GM12878 (cell line): ENCODE results near the gene ETV7. TPM values are rescaled to one million over a fixed set of nuclear protein-coding genes. Genes with fewer than 3 reads are reported as not detected.
A peak's percentile ranks its signal among the peaks of the same experiment; 100 is the strongest.

Experiments
- ATAC-seq: fragments of 200-7000 bp; cut with Tn5 transposase; 3 replicates; pipeline ENCODE4 v1.9.1; 2020; ENCODE audit warnings: mild to moderate bottlenecking, moderate library complexity
- BruUV-seq: library from RNA; stranded (reverse); fragments of 400-500 nt; replicated peaks from 2 replicates; lab custom pipeline; 2021; lab: Mats Ljungman, UMichigan
- CTCF ChIA-PET: fragments of 300-600 bp; sonication (Branson Sonifier 250); formaldehyde crosslinking; extraction: SDS; loops from one replicate; lab custom pipeline; 2021; ENCODE audit warnings: inconsistent platforms; lab: Yijun Ruan, JAX
- POLR2A ChIA-PET: fragments of 350-600 bp; formaldehyde crosslinking; extraction: SDS; loops from one replicate; lab custom pipeline; 2021; ENCODE audit warnings: inconsistent platforms; lab: Charles Lee
- RAD21 ChIA-PET: fragments of 300-600 bp; sonication (Branson Sonifier 250); formaldehyde crosslinking; loops from one replicate; lab custom pipeline; 2023; ENCODE audit warnings: antibody characterized with exemption; ENCODE audit not compliant: unreplicated experiment; lab: Charles Lee
- SMC1A ChIA-PET: fragments of 300-600 bp; sonication (Branson Sonifier 250); formaldehyde crosslinking; loops from one replicate; lab custom pipeline; 2023; ENCODE audit not compliant: unreplicated experiment, uncharacterized antibody; lab: Charles Lee
- DNase-seq: peaks from one replicate; pipeline ENCODE4 v3.0.0-alpha.2; 2011; ENCODE audit warnings: low read depth, low spot score
- FAIRE-seq: peaks from 3 replicates; lab custom pipeline; 2011; peaks lifted over from hg19 to GRCh38; lab: Jason Lieb, UNC
- H2AFZ ChIP-seq: 2 replicates; pipeline ENCODE4 v1.6.0; 2011; ENCODE audit warnings: low read depth, low read length, control low read depth; ENCODE audit not compliant: control insufficient read depth
- H3K27ac ChIP-seq: 2 replicates; pipeline ENCODE4 v1.5.1; 2011; ENCODE audit warnings: control low read depth; ENCODE audit not compliant: control insufficient read depth, insufficient read depth
- H3K27me3 ChIP-seq, 2 experiments: replicated peaks in 1 of 2; 2 replicates each; pipeline versions ENCODE4 v1.6.0 to v1.6.1; 2011; ENCODE audit warnings: low read length in 1 of 2; ENCODE audit not compliant: control insufficient read depth in 2 of 2, insufficient read depth in 2 of 2
- H3K36me3 ChIP-seq, 2 experiments: 2 replicates each; pipeline ENCODE4 v1.5.1; 2011; ENCODE audit warnings: low read length in 1 of 2; ENCODE audit not compliant: control insufficient read depth in 2 of 2, insufficient read depth in 2 of 2
- H3K4me1 ChIP-seq: 2 replicates; pipeline ENCODE4 v1.6.1; 2011; ENCODE audit warnings: mild to moderate bottlenecking, low read length, moderate library complexity, mixed read lengths; ENCODE audit not compliant: control insufficient read depth, insufficient read depth
- H3K4me2 ChIP-seq: 2 replicates; pipeline ENCODE4 v1.6.0; 2011; ENCODE audit warnings: control low read depth; ENCODE audit not compliant: control insufficient read depth, insufficient read depth
- H3K4me3 ChIP-seq: fragments of 200-600 bp; sonication (generic); 2 replicates; pipeline ENCODE4 v1.5.1; 2016
- H3K79me2 ChIP-seq: 2 replicates; pipeline ENCODE4 v1.6.0; 2011; ENCODE audit warnings: low read length; ENCODE audit not compliant: control insufficient read depth, insufficient read depth
- H3K9ac ChIP-seq: 2 replicates; pipeline ENCODE4 v1.8.0; 2011; ENCODE audit warnings: low read length, control low read depth, mixed read lengths; ENCODE audit not compliant: control insufficient read depth, insufficient read depth
- H3K9me3 ChIP-seq: replicated peaks from 3 replicates; pipeline ENCODE4 v1.5.1; 2011; ENCODE audit warnings: mild to moderate bottlenecking, low read length; ENCODE audit not compliant: control insufficient read depth, insufficient read depth
- H4K20me1 ChIP-seq: 2 replicates; pipeline ENCODE4 v1.6.0; 2011; ENCODE audit not compliant: control insufficient read depth, insufficient read depth
- CEBPZ ChIP-seq: fragments of 150-350 bp; IDR thresholded peaks from 2 replicates; pipeline ENCODE4 v1.6.1; 2016; ENCODE audit warnings: low read depth, low read length
- CHD4 ChIP-seq: fragments of 200-600 bp; sonication (generic); IDR thresholded peaks from 2 replicates; pipeline ENCODE4 v1.6.1; 2016; ENCODE audit warnings: mild to moderate bottlenecking
- FOXM1 ChIP-seq: IDR thresholded peaks from 2 replicates; pipeline ENCODE4 v1.6.1; 2012; ENCODE audit warnings: low read depth, mild to moderate bottlenecking, inconsistent platforms, low read length, moderate library complexity
- MEF2B ChIP-seq: fragments of 450-650 bp; IDR thresholded peaks from 2 replicates; pipeline ENCODE4 v1.6.1; 2018; ENCODE audit warnings: mild to moderate bottlenecking, moderate library complexity; ENCODE audit not compliant: partially characterized antibody, poor library complexity, severe bottlenecking
- PAX8 ChIP-seq: fragments of 450-650 bp; IDR thresholded peaks from 2 replicates; pipeline ENCODE4 v1.6.1; 2017; ENCODE audit warnings: mild to moderate bottlenecking, moderate library complexity
- WGBS: methylation state at CpG from one replicate; pipeline ENCODE4 v1.1.6; 2016; ENCODE audit warnings: low lambda C conversion rate; ENCODE audit not compliant: insufficient replicate concordance, insufficient coverage; ENCODE audit errors: missing lambda C conversion rate; 5-methylcytosine and 5-hydroxymethylcytosine counted together
- in situ Hi-C: fragments of 300-500 bp; cut with MboI; formaldehyde crosslinking; loops from 9 replicates; pipeline ENCODE4 v1.14.3; 2018; ENCODE audit warnings: mixed read lengths
- intact Hi-C: fragments of 100-400 bp; cut with micrococcal nuclease; formaldehyde crosslinking; loops from one replicate; pipeline ENCODE4 v1.14.2; 2022; ENCODE audit not compliant: unreplicated experiment
- polyA plus RNA-seq, 11 experiments: library from polyadenylated mRNA; depleted of rRNA in 4 of 11; unstranded in 6 of 11; stranded (reverse) in 5 of 11; fragments of >200 nt; fragmentation: Nextera tagmentation in 4 of 11; fragmentation: Illumina TruSeq in 1 of 11; extraction: Ambion mirVana in 4 of 11; extraction: Trizol in 1 of 11; gene quantifications; 1 replicate in 1 of 11; 2 replicates in 10 of 11; pipeline versions ENCODE4 v1.2.1 to v1.2.3, GENCODE V29; 2011 to 2016; ENCODE audit warnings: inconsistent platforms in 2 of 11, missing spikeins in 2 of 11, low read depth in 1 of 11
- total RNA-seq, 4 experiments: library from RNA; depleted of rRNA in 3 of 4; stranded (reverse); fragments of >200 nt in 3 of 4; fragmentation: Illumina TruSeq in 1 of 4; extraction: Trizol in 1 of 4; gene quantifications; 2 replicates each; pipeline versions ENCODE4 v1.2.1 to v1.2.3, GENCODE V29; 2013 to 2021

Gene ETV7
- total and polyA plus RNA-seq, 10 of the 15 experiments (the other 5 are each of a cell fraction or from before 2014, with no cell fraction given), result 0.04 to 1.8 (median 1.3) TPM

GRCh38 chr6:36361071-36361470 is 26.4 kb downstream of the ETV7 start:
- in situ Hi-C loops, result no loop called here
- Histone ChIP-seq H3K4me3 (no peak overlapping the region), H3K79me2 (no peaks in the 10 kb centered on the region), H2AFZ (no peak overlapping the region; the same call in 1 of the 2 replicates), H3K27me3 (no peaks in the 10 kb centered on the region), H3K9me3 (no peaks in the 10 kb centered on the region), H3K27ac (no peak overlapping the region), H3K4me2 (no peak overlapping the region; the same call in 1 of the 2 replicates), H3K9ac (no peak overlapping the region), H3K4me1 (peaks cover 42% of the 10 kb centered on the region), H3K36me3 (no peaks in the 10 kb centered on the region), H4K20me1 (no peaks in the 10 kb centered on the region)
- RAD21 ChIA-PET, result interaction anchor here (0.6 to 11.7 kb wide), 15 partner anchors 9 to 332 kb away, joined by 3 to 311 read pairs (median 5); partner anchors contain the start of genes BNIP5, MAPK13 and MAPK14
- WGBS, result 20% methylated on average over 11 of the region's 11 CpGs
- CTCF ChIA-PET, result interaction anchor here (0.6 to 17.3 kb wide), 14 partner anchors 9 to 421 kb away, joined by 3 to 483 read pairs (median 6); partner anchors contain the start of genes BNIP5, MAPK13 and MAPK14
- POLR2A ChIA-PET, result interaction anchor here (0.6 to 1.8 kb wide), 4 partner anchors 20 to 58 kb away, joined by 3 to 6 read pairs (median 4); no protein-coding TSS in a partner anchor
- DNase-seq (no peak), FAIRE-seq (no peak), ATAC-seq (no peak)
- BruUV-seq, result no TSS peak
- TF ChIP-seq FOXM1 (0 out of 2 replicates have a peak, but pooled peaks have one; percentile 11), CEBPZ (no peak), MEF2B (peak; percentile 51), PAX8 (no peak), CHD4 (no peak)
- intact Hi-C loops, result no loop called here
- SMC1A ChIA-PET, result interaction anchor here (0.7 to 19.6 kb wide), 12 partner anchors 8 to 332 kb away, joined by 3 to 386 read pairs (median 21); partner anchors contain the start of genes BNIP5, MAPK13, MAPK14 and SRSF3
